NCI-H1694 treated with DMSO at 0.1 percent for 48 hours (cell line): ENCODE data around the gene FBXL20.
"Not testable (repeated sequence)": the region's sequence is repeated elsewhere in the genome, so short reads cannot be mapped to it uniquely, and the experiment has no call there.

Experiments
- DNase-seq: peaks from one replicate; lab custom pipeline; 2025; lab: John Stamatoyannopoulos, UW

FBXL20 gene, protein sequence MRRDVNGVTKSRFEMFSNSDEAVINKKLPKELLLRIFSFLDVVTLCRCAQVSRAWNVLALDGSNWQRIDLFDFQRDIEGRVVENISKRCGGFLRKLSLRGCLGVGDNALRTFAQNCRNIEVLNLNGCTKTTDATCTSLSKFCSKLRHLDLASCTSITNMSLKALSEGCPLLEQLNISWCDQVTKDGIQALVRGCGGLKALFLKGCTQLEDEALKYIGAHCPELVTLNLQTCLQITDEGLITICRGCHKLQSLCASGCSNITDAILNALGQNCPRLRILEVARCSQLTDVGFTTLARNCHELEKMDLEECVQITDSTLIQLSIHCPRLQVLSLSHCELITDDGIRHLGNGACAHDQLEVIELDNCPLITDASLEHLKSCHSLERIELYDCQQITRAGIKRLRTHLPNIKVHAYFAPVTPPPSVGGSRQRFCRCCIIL

DNA sequence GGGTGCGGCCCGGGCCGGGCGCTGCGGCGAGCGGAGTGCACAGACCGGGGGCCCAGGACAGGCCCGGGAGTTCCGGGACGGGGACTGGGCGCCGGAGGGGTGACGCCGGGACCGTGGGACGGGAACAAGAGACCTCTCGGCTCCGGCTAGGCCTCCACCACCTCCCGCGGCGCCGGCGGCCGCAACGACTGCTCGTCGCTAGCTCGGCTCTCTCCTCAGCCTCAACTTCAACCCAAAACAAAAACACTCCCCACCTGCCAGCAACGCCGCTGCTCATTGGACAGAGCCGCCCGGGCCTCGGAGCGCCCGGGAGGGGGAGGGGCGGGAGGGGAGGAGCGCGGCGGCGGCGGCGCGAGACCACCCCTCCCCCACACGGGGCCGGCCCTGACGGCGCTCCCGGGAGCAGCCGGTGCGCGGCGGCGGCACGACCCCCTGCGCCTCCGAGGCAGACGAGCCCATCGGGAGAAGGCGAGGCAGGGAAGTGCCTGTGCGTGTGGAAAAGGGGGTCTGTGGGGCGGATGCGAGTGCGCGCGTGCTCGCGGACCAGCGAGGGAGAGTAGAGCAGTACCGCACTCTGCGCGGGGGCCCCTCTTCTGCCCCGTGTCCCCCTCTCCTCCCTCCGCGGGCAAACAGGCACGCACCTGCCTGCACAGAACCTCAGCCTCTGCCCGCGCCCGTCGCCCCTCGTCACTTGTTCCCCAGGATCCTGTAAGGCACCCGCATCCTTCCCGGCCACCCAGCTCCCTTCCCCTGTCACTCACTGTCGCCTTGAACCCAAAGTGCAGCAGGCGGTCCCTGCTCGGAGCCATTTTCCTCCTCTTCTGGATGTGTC, at the start of gene FBXL20:
FBXL20 (minus strand) TSS at position 215 of the 832 bp plus-strand sequence. CDS start 224 bp downstream, outside the sequence.
- DNase-seq, result peak; percentile 65

DNA sequence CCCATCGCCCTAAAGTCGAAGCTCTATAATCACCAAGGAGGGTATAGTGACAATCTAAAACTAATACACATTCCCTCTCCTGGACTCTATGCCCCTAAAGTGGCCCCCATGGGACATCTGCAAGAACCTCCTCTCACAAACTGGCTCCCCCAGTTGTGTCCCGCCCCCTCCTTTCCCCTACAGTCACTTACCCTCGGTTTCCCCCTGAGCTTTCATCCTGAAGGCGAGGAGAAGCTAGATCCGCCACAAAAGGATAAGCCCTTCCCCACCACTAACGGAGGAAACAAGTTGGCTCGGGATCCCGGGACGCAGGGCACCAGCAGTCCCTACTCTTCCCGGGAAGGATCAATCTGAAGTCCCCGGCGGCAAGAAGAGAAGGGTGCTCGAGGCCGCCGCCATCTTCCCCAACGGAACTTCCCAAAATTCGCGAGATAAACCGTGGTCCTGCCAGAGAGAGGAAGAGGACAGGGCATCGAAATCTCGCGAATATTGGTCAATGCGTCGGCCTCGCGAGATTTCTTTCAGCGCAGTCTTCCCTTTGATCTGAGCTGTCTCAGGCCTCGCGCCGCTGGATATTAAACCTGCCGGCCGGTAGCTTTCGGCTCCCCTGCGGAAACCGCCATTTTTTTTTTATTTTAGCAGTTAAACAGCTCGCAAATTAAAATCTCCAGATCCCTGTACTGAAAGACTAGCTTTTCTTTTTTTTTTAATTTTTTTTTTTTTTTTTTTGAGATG, 49.6 kb upstream of the FBXL20 start, which contains the start of gene MED1:
MED1 (minus strand) TSS at position 417 of the 735 bp plus-strand sequence; CDS start at position 216, 201 bp downstream.
- DNase-seq, result peak; percentile 100

DNA sequence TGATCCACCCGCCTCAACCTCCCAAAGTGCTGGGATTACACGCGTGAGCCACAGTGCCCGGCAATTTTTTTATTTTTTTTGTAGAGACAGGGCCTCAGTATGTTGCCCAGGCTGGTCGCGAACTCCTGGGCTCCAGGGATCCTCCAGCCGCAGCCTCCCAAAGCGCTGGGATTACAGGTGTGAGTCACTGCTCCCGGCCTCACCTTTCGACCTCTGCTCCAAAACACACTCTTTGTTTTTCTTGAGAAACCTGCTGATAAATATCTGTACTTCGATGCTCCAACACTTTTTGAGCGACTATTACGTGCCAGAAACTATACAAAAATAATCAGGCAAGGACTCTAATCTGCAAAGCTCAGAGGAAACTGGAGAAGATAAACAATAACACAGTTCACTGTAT, 48.6 kb upstream of the FBXL20 start:
- DNase-seq, result no peak

DNA sequence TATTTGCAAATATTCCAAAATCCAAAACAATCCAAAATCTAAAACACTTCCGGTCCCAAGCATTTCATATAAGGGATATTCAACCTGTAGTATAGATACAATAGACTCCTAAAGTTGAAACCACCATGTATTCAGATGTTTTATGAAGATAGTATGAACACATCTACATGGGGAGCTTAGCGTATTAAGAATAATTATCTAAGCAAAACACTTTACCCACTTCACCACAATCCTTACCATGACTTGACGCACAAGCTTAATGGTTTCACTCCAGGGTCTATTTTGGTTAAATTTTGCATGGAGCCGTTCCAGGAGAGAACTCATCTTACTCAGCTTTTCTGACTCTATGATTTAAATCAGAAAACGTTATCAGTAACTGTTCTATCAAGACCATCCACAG, 46.1 kb upstream of the FBXL20 start:
- no peak for DNase-seq

DNA sequence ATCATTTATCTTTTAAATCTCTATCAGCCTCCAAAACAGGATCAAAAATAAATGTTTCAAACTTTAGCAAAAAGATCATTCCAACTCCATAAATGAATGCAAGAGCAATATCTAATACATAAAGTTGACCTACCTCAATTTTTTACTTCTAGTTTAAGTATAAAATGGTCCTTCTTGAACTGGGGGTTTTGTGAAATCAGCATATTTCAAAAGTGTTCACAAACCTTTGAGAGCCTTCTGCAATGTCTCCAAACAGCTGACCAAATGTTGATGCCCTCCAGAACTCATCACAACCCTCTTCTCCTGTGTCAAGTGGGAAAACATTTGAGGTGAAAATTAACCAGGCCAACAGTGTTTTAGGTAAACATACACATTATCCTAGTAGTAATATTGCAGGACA, 41.9 kb upstream of the FBXL20 start:
- no peak for DNase-seq

DNA sequence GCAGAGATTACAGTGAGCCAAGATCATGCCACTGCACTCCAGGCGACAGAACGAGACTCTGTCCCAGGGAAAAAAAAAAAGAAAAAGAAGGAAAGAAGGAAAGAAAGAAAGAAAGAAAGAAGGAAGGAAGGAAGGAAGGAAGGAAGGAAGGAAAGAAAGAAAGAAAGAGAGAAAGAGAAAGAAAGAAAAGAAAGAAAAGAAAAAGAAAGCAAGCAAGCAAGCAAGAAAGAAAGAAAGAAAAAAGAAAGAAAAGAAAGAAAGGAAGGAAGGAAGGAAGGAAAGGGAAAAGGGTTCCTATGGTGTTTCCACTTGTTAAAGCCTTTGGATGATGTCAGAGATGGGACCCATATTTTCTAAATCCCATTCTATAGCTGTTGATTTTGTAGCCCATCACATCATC, 38.4 kb upstream of the FBXL20 start:
- not testable (repeated sequence) for DNase-seq

DNA sequence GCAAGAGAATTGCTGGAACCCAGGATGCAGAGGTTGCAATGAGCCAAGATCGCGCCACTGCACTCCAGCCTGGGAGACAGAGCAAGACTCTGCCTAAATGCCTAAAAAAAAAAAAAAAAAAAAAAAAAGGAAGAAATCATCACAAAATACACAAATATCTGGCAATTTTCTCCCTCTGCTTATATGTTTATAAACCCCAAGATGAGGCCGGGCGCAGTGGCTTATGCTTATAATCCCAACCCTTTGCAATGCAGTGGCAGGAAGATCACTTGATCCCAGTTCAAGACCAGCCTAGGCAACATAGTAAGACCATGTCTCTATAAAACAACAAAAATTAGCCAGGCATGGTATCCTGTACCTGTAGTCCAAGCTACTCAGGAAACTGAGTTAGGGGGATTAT, 28.2 kb upstream of the FBXL20 start:
- DNase-seq, result no peak

DNA sequence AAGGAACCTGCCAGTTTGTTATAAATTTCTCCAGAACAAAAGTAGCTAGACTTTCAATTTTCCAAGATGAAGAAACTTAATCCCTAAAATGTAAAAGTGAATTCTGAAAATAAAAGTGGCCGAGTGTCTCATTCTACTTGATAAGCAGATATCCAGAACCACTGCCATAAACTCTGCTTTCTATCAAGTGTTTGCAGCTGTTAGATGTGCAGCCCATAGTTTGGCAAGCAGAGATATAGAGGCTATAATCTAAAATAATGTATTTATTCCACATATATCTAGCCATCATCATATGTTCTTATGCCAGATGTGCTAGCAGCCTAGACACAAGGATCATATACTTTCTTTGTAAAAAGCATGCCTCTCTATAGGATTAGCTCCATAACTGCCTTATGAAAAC, 14.7 kb upstream of the FBXL20 start:
- DNase-seq, result no peak

DNA sequence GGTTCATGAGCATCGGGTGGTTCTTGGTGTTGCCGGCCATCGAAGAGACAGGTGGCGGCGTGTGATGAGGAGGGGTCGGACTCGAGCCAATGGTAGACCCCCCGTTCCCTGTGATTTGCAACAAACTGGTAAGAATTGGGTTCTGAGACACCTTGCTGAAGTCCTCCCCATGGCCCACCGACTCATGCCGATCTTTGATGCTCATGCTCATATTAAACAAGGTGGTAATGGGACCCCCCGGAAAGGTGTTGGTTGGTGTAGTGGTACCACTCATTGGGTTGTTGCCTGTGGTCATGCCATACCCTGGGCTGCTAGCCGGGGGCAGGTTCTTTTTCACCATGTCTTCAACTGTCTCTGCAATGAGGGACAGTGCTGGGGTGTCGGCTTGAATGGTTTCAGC, 8.9 kb upstream of the FBXL20 start:
- DNase-seq, result no peak

DNA sequence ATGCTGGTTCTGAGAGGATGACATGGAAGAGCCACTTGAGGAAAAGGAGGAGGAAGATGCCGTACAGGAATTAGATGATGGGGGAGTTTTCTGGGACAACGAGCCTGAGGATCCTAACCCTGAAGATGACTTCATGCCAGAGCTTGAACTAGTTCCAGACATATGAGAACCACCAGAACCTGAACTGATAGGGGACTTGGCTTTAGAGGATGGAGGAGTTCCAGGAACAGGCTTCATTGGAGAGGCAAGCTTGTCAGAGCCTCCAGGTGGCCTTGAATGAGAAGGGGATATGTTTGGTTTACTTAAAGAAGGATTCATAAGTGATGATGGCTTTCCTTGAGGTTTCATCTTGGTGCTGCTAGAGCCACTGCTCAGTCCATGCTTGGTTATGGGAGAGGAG, 6.9 kb upstream of the FBXL20 start:
- no peak for DNase-seq

DNA sequence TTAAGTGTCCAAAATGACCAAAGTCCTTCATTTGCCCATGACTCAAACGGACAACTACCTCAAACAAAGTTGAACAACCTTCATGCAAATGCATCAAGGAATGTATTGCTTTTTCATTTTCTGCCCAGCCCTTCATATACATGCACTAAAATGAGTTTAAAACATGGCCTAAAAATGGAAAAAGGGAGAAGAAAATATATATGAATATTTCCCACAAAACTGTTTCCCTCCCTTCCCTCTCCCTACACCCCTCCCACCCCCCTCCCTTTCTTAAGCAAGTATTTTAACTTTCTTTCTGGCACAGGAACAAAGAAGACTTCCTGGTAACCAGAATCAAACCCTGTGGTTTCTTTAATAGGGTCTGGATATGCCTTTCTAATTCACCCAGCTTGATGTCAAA, 5.5 kb upstream of the FBXL20 start:
- no peak for DNase-seq

DNA sequence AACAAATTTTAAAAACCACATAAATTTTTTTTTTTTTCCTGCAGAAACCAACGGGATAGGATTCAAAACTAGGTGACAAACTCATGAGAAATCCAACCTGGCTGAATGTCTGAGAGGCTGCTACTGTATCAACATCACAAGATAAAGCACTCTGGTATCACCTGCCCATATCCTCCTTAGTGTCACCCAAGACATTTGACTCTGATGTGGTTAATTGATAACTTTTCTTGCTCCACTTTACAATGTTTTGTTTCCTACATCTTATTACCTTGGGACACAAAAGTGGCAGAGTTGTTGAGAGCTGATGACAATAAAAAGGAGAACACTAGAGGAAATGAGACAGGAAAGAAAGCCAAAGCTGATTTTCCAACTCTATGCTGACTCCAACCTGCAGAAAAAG, 4.0 kb upstream of the FBXL20 start:
- DNase-seq, result no peak

DNA sequence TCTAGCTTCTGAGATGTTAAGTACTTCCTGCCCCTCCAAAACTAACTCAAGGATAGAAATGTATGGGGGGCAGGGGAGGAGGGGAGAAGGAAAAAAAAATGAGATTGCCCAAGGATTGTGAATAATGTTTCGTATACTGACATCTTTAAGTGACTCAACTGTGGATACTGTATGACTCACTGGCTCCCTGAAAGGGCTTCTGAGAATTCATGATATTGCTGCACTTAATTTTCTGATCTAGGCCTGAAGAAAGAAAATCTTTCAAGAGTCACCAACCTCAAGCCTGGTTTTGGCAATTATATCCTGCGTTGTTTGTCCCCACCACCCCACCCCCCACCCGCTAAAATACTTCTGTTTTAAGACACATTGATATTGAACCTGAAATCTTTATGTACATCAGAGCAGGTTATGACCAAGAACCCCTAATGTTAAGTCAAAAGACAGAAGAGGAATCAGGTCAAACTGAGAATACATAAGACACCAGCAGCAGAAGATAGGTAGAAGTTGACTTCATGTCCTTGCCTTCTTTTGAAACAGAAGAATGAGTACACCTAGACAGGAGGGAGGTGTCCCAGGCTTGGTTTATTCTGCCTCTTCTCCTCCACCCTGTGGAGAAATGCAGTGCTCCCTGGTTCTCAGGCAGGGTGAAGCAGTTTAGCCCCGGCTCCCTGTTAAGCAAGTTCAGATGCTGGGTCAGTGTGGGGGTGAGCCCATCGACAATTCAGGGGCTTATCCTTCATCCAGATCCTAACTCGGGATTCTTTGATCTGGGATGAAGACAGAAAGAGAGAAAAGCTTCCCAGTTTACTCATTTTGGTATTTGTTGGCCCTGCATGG, 3.3 kb upstream of the FBXL20 start:
- DNase-seq, result no peak

DNA sequence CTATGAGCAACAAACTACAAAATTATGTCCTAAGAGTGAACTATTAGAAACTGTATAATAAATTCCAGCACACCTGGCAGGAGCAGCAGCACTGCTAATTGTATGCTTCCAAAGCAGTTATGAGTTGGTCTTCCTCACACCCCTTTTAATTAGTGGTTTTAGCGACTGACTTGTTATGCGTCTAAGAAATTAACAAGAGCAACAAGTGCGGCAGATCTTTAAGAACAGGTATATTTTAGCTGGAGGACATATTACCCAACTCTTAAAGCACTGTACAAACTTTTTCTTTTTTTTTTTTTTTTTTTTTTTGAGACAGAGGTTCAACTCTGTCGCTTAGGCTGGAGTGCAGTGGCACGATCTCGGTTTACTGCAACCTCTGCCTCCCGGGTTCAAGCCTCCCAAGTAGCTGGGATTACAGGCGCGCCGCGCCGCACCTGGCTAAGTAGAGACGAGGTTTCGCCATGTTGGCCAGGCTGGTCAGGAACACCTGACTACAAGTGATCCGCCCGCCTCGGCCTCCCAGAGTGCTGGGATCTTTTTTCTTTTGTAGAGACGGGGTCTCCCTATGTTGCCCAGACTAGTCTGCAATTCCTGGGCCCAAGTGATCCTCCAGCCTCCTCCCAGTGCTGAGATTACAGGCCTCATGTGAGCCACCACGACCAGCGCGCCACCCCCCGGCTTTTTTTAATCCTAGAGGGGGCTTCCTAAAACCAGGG, 1.6 kb upstream of the FBXL20 start:
- no peak for DNase-seq

DNA sequence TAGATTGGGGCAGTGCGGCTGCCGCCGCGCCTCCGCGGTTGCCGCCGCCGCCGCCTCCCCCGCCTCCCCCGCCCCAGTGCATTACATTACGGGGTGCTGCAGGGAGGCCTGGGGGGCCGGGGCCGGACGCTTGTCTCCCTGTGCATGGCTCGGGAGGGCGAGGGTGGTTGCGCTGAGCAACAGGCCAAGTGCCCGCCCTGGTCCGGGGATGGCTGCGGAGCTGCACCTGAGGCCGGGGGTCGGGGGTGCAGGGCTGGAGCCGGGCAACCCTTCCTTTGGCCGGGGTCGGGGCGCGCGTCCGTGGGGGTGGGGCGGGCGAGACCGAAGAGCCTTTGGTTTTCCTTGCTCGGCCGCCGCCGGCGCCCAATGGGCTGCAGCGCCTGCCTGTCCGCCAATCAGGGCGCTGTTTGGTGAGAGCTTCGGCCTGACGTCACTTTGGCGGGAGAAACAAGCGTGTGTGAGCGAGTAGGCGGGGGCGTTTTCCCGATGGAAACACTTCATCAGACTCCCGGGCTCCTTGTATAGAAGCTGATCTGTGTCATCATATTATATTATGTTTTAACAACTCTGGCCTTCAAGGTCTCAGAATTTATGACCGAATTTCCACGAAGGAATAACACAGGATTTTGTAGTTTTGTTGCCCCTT, 941 bp upstream of the FBXL20 start:
- peak; percentile 96 for DNase-seq

DNA sequence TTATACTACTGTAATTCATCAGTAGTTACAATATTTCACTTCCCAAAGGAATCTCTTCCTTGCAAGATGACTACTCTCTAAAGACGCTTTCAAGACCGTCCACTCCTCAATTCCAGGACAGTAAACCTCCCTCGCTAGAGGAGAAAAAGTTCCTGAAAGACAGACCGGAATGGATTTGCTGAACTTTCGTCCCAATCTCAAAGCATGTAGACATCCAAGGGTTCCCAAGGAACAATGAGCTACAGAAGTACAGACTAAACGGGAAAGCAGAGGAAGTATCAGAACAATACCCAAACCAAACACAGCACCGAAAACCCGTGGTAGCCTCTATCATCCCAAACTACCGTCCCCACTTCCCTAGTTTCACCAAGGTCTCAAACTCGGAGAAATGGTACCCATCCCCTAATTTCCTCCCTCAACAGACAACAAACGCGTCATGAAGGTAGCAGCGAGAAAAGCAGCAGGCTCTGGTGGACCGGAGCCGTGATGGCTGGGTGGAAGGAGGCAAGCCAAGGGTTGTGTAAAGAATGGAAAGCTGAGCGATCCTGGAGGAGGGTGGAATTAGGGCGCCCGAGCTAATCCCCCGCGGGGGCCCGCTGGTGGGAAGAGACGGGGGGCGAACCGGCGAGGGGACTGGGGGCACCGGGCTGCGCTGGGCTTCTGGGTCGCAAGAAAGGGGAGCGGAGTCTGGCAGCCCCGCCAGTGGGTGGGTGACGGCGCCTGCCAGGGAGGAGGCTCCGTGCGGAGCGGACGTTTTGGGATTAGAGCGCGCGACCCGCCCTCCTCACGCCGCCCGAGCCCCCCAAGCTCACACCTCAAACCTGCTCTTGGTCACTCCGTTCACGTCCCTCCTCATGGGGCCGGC, 647 bp downstream of the FBXL20 start:
- DNase-seq, result no peak

DNA sequence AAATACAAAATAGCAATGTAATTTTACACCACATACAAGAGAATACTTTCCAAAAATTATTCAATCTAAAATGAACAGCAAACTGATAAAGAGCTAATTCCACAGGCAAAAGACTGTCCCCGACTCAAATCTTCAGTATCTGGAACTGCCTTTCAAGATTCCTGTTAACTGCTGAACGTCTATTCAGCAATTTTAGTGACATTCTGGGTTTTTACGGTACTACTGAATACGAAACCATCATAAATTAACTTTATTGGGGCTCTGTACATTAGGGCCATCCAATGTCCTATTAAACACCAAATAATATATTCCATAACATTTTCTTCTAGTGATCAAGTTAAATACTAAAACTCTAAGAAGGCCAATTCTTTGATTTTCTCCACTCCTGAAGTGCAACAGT, 1.6 kb downstream of the FBXL20 start:
- DNase-seq, result no peak

DNA sequence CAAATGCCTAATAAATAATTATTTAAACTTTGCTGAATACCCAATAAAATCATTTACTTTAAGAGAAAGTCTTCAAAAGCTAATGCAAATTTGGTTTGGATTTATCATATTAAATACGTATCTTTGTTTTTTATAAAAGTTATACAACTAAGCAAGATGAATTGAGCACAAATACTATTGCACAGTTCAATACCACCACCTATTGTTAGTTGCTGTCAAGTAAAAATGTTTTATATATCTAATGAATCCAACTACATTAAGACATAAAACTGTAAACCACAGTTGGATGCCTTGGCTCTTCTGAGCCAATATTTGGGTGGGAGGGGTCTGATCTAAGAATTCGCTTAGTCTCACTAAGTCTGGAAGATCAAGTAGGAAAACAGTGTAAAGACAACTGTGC, 7.7 kb downstream of the FBXL20 start:
- DNase-seq, result peak; percentile 12

DNA sequence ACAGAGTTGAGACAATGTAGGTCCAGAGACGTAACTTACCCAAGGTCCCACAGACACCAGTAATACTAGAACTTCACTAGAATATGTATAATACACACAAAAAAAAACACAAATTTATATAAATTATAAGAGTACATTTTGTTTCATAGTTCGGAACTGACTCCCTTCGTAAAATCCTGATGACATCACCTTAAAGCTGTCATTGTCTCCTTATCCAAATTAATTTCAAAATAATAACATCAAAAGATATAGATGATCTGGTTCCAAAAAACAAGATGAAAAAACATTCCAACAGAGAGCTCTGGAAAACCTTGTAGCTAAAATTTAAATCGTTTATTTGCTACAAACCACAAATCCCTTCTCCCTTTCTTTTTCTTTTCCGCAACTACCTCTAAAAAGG, 10.0 kb downstream of the FBXL20 start:
- no peak for DNase-seq
